HG02798 (cell line): ENCODE measurements around the gene NEDD4L.

ENCODE experiments used
- ATAC-seq: cut with Tn5 transposase; IDR thresholded peaks from one replicate; pipeline ENCODE4 v1.9.1; 2021; ENCODE audit warnings: mild to moderate bottlenecking; ENCODE audit not compliant: unreplicated experiment, poor library complexity

NEDD4L gene

GRCh38 chr18:58398648-58399398 is 354.8 kb downstream of the NEDD4L start:
- no peak for ATAC-seq

- ATAC-seq, result peak; percentile 38
Observed at GRCh38 chr18:58400331-58400870, 356.4 kb downstream of the NEDD4L start.

- no peak for ATAC-seq
Observed at GRCh38 chr18:58401191-58401590, 357.2 kb downstream of the NEDD4L start.

- ATAC-seq, result no peak
Observed at GRCh38 chr18:58402247-58402646, 358.2 kb downstream of the NEDD4L start.

- no peak for ATAC-seq
Observed at GRCh38 chr18:58402951-58403702, 359.1 kb downstream of the NEDD4L start.

GRCh38 chr18:58403799-58404455 is 359.9 kb downstream of the NEDD4L start:
- no peak for ATAC-seq

- no peak for ATAC-seq
Observed at GRCh38 chr18:58405107-58405898, 361.3 kb downstream of the NEDD4L start.

- ATAC-seq, result no peak
Observed at GRCh38 chr18:58407263-58407648, 363.2 kb downstream of the NEDD4L start.

GRCh38 chr18:58407649-58408407 is 363.8 kb downstream of the NEDD4L start:
- ATAC-seq, result no peak

GRCh38 chr18:58408665-58409064 is 364.6 kb downstream of the NEDD4L start:
- no peak for ATAC-seq

GRCh38 chr18:58409802-58410445 is 365.9 kb downstream of the NEDD4L start:
- ATAC-seq, result no peak

- ATAC-seq, result no peak
Observed at GRCh38 chr18:58411323-58411722, 367.3 kb downstream of the NEDD4L start.

GRCh38 chr18:58412844-58413666 is 369.0 kb downstream of the NEDD4L start:
- no peak for ATAC-seq

- ATAC-seq, result no peak
Observed at GRCh38 chr18:58413667-58414628, 369.9 kb downstream of the NEDD4L start.

GRCh38 chr18:58416014-58416703 is 372.1 kb downstream of the NEDD4L start:
- no peak for ATAC-seq
